Suprapubic skin (tissue), 3 donors: Measurements from ENCODE around the gene GET4.

Source experiments
- POLR2AphosphoS5 ChIP-seq, 3 donors: sonication (generic); formaldehyde crosslinking; IDR thresholded peaks; one replicate each; pipeline ENCODE4 v1.6.1; 2017; ENCODE audit warnings: antibody characterized with exemption in 3 of 3
- TF ChIP-seq, protein P1 (sequence below), 2 donors: fragments of 200-600 bp in 1 of 2; fragments of 450-650 bp in 1 of 2; sonication (generic) in 1 of 2; IDR thresholded peaks; one replicate each; pipeline ENCODE4 v1.5.1; 2016 to 2019; ENCODE audit warnings: antibody characterized with exemption in 2 of 2, mild to moderate bottlenecking in 1 of 2, moderate library complexity in 1 of 2

DNA sequence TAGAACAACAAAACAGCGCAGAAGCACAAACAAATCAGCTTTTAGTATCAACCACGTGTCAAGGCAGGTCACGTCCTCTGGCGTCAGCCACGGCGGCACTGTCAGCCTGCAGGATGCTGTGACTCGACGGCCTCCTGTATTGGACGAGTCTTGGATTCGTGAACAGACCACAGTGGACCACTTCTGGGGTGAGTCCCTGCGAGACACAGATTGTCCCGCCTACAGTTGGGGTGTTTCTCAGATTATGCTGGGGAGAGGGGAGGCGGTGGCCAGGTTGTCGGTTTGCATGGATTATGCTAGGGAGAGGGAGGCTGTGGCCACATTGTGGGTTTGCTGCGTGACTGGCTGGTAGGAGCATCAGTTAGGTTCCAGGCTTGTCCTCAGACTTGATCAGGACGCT, 34.4 kb upstream of the GET4 start:
- TF ChIP-seq POLR2AphosphoS5 (IDR thresholded peaks at IDR 0.05): no peak
- TF ChIP-seq, protein P1, sequence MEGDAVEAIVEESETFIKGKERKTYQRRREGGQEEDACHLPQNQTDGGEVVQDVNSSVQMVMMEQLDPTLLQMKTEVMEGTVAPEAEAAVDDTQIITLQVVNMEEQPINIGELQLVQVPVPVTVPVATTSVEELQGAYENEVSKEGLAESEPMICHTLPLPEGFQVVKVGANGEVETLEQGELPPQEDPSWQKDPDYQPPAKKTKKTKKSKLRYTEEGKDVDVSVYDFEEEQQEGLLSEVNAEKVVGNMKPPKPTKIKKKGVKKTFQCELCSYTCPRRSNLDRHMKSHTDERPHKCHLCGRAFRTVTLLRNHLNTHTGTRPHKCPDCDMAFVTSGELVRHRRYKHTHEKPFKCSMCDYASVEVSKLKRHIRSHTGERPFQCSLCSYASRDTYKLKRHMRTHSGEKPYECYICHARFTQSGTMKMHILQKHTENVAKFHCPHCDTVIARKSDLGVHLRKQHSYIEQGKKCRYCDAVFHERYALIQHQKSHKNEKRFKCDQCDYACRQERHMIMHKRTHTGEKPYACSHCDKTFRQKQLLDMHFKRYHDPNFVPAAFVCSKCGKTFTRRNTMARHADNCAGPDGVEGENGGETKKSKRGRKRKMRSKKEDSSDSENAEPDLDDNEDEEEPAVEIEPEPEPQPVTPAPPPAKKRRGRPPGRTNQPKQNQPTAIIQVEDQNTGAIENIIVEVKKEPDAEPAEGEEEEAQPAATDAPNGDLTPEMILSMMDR (IDR thresholded peaks at IDR 0.05): no peak
